OCI-LY7 (cell line): ENCODE results near the gene PARVB. TPM values are rescaled to one million over a fixed set of nuclear protein-coding genes. Genes with fewer than 3 reads are reported as not detected.

Experiments
- BruUV-seq: library from RNA; stranded (reverse); fragments of 400-500 nt; replicated peaks from 2 replicates; lab custom pipeline; 2021; lab: Mats Ljungman, UMichigan
- CTCF ChIA-PET: fragments of 300-600 bp; sonication (Branson Sonifier 250); formaldehyde crosslinking; loops from one replicate; lab custom pipeline; 2022; ENCODE audit warnings: antibody characterized with exemption; ENCODE audit not compliant: unreplicated experiment; lab: Charles Lee
- POLR2A ChIA-PET: fragments of 300-600 bp; sonication (Branson Sonifier 250); formaldehyde crosslinking; loops from one replicate; lab custom pipeline; 2022; ENCODE audit warnings: antibody characterized with exemption; lab: Charles Lee
- DNase-seq: peaks from one replicate; pipeline ENCODE4 v3.0.0-alpha.2; 2015; ENCODE audit warnings: low spot score
- H2AFZ ChIP-seq: fragments of 200-600 bp; sonication (generic), shearing (Covaris generic); 2 replicates; pipeline ENCODE4 v1.6.1; 2014; ENCODE audit warnings: mild to moderate bottlenecking, antibody characterized with exemption, low read length, moderate library complexity
- H3K27ac ChIP-seq: fragments of 200-600 bp; sonication (generic); 2 replicates; pipeline ENCODE4 v1.5.1; 2014; ENCODE audit warnings: mixed run types, low read depth, mild to moderate bottlenecking, moderate library complexity, low read length, inconsistent platforms; ENCODE audit not compliant: poor library complexity, severe bottlenecking
- H3K36me3 ChIP-seq: fragments of 200-600 bp; sonication (generic); 2 replicates; pipeline ENCODE4 v1.6.1; 2014; ENCODE audit warnings: mild to moderate bottlenecking, antibody characterized with exemption, low read length, moderate library complexity, mixed read lengths; ENCODE audit not compliant: insufficient read depth
- H3K4me1 ChIP-seq: fragments of 200-600 bp; sonication (generic); 2 replicates; pipeline ENCODE4 v1.5.1; 2014; ENCODE audit warnings: mild to moderate bottlenecking, low read length; ENCODE audit not compliant: insufficient read depth, poor library complexity, severe bottlenecking
- H3K4me2 ChIP-seq: fragments of 200-600 bp; sonication (generic); 2 replicates; pipeline ENCODE4 v1.6.1; 2014; ENCODE audit warnings: mild to moderate bottlenecking, low read length
- H3K4me3 ChIP-seq: fragments of 200-600 bp; sonication (generic); 2 replicates; pipeline ENCODE4 v1.5.1; 2014; ENCODE audit warnings: mild to moderate bottlenecking, low read depth, low read length; ENCODE audit not compliant: poor library complexity, severe bottlenecking
- H3K79me2 ChIP-seq: fragments of 200-600 bp; sonication (generic); 2 replicates; pipeline ENCODE4 v1.6.1; 2016; ENCODE audit warnings: low read depth, mild to moderate bottlenecking, low read length, moderate library complexity, mixed read lengths; ENCODE audit not compliant: insufficient read depth
- H3K9me2 ChIP-seq: fragments of 200-600 bp; sonication (generic); 2 replicates; pipeline ENCODE4 v1.6.1; 2016; ENCODE audit warnings: mild to moderate bottlenecking, low read length, mixed read lengths; ENCODE audit not compliant: insufficient read depth
- H3K9me3 ChIP-seq: fragments of 200-600 bp; sonication (generic); 2 replicates; pipeline ENCODE4 v1.6.1; 2014; ENCODE audit warnings: mild to moderate bottlenecking, mixed run types, low read length, mixed read lengths
- H4K20me1 ChIP-seq: fragments of 200-600 bp; sonication (generic); 2 replicates; pipeline ENCODE4 v1.6.1; 2014; ENCODE audit warnings: mild to moderate bottlenecking, antibody characterized with exemption, low read length, moderate library complexity, mixed read lengths; ENCODE audit not compliant: insufficient read depth
- CTCF ChIP-seq: fragments of 200-600 bp; sonication (generic); conservative IDR thresholded peaks from 2 replicates; pipeline ENCODE4 v1.5.1; 2014; ENCODE audit warnings: mild to moderate bottlenecking, antibody characterized with exemption, low read length, moderate library complexity, mixed read lengths
- EZH2phosphoT487 ChIP-seq: fragments of 200-600 bp; sonication (generic); IDR thresholded peaks from 2 replicates; pipeline ENCODE4 v1.6.1; 2018; ENCODE audit warnings: low read depth, borderline replicate concordance, mild to moderate bottlenecking, mixed run types, antibody characterized with exemption, low read length, moderate library complexity, mixed read lengths
- intact Hi-C: fragments of 100-400 bp; cut with micrococcal nuclease; formaldehyde crosslinking; loops from one replicate; pipeline ENCODE4 v1.10.0; 2022; ENCODE audit not compliant: unreplicated experiment
- total RNA-seq, 2 experiments: library from RNA; depleted of rRNA in 1 of 2; stranded (reverse); fragments of >200 nt in 1 of 2; shearing (Covaris generic) in 1 of 2; gene quantifications; 2 replicates each; pipeline ENCODE4 v1.2.3, GENCODE V29; 2014 to 2022

PARVB gene
- total RNA-seq, 2 experiments from 2014 or later: 0.34 TPM; not detected in 1

- Histone ChIP-seq H3K36me3 (peaks cover 90% of the 10 kb centered on the region), H3K4me3 (no peak overlapping the region), H3K27ac (no peak overlapping the region), H3K9me2 (no peaks in the 10 kb centered on the region), H3K79me2 (no peaks in the 10 kb centered on the region), H3K4me1 (peaks cover 10% of the 10 kb centered on the region), H4K20me1 (no peaks in the 10 kb centered on the region), H3K9me3 (no peaks in the 10 kb centered on the region), H3K4me2 (no peak overlapping the region), H2AFZ (no peak overlapping the region)
- DNase-seq: no peak
- intact Hi-C loops: no loop called here
- ChIA-PET POLR2A (no interaction called here), CTCF (no interaction called here)
- BruUV-seq: no TSS peak
- TF ChIP-seq EZH2phosphoT487: no peak
- TF ChIP-seq CTCF: no peak
These were observed 28.9 kb upstream of the PARVB start for GRCh38 chr22:43995057-43995685.

- intact Hi-C loops: no loop called here
These were observed 28.3 kb upstream of the PARVB start for GRCh38 chr22:43995798-43996169.

More at GRCh38 chr22:43995798-43996169, 28.3 kb upstream of the PARVB start:
- no peak overlapping the region; the same call in 1 of the 2 replicates for H3K4me2 ChIP-seq
- DNase-seq: no peak
- H3K79me2 ChIP-seq: no peaks in the 10 kb centered on the region
- no peaks in the 10 kb centered on the region for H3K9me3 ChIP-seq
- H4K20me1 ChIP-seq: no peaks in the 10 kb centered on the region
- no peak overlapping the region for H2AFZ ChIP-seq
- TF ChIP-seq CTCF (no peak), EZH2phosphoT487 (no peak)
- peaks cover 10% of the 10 kb centered on the region for H3K4me1 ChIP-seq
- H3K4me3 ChIP-seq: no peak overlapping the region
- BruUV-seq: no TSS peak
- H3K36me3 ChIP-seq: peaks cover 86% of the 10 kb centered on the region
- CTCF ChIA-PET: no interaction called here
- no peaks in the 10 kb centered on the region for H3K9me2 ChIP-seq
- POLR2A ChIA-PET: interaction anchor here (0.6 kb wide), 1 partner anchor 37 kb away, joined by 3 read pairs; no protein-coding TSS in a partner anchor
- H3K27ac ChIP-seq: no peak overlapping the region
